Stimulated activated CD4-positive, alpha-beta T cell treated with anti-CD3 and anti-CD28 coated beads, Interleukin-4, amount 100 ng/mL, for 1 hour (primary cell): ENCODE results near the gene MYO16.
"Not testable (repeated sequence)": the region's sequence is repeated elsewhere in the genome, so short reads cannot be mapped to it uniquely, and the experiment has no call there.

Experiments used
- DNase-seq: peaks from one replicate; pipeline ENCODE4 v3.0.0-alpha.2; 2020

The MYO16 gene

GRCh38 chr13:108747843-108748242 lies 118.4 kb downstream of the MYO16 start:
- DNase-seq: no peak

GRCh38 chr13:108752276-108752675 lies 122.9 kb downstream of the MYO16 start:
- no peak for DNase-seq

- DNase-seq: no peak
Observed at GRCh38 chr13:108755083-108755482, 125.7 kb downstream of the MYO16 start.

- DNase-seq: no peak
Observed at GRCh38 chr13:108760129-108760528, 130.7 kb downstream of the MYO16 start.

- no peak for DNase-seq
Observed at GRCh38 chr13:108760541-108760940, 131.1 kb downstream of the MYO16 start.

GRCh38 chr13:108768035-108768434 lies 138.6 kb downstream of the MYO16 start:
- DNase-seq: no peak

- DNase-seq: no peak
Observed at GRCh38 chr13:108769213-108770070, 140.0 kb downstream of the MYO16 start.

GRCh38 chr13:108775597-108775996 lies 146.2 kb downstream of the MYO16 start:
- DNase-seq: no peak

- DNase-seq: no peak
Observed at GRCh38 chr13:108776650-108777049, 147.2 kb downstream of the MYO16 start.

GRCh38 chr13:108777421-108778420 lies 148.3 kb downstream of the MYO16 start:
- no peak for DNase-seq

GRCh38 chr13:108779308-108779707 lies 149.9 kb downstream of the MYO16 start:
- DNase-seq: no peak

- no peak for DNase-seq
Observed at GRCh38 chr13:108780706-108781105, 151.3 kb downstream of the MYO16 start.

- DNase-seq: no peak
Observed at GRCh38 chr13:108781312-108781711, 151.9 kb downstream of the MYO16 start.

- DNase-seq: not testable (repeated sequence)
Observed at GRCh38 chr13:108782480-108782879, 153.1 kb downstream of the MYO16 start.

- DNase-seq: no peak
Observed at GRCh38 chr13:108785844-108786243, 156.4 kb downstream of the MYO16 start.

GRCh38 chr13:108786456-108787200 lies 157.2 kb downstream of the MYO16 start:
- no peak for DNase-seq

- DNase-seq: no peak
Observed at GRCh38 chr13:108787700-108788414, 158.4 kb downstream of the MYO16 start.

- no peak for DNase-seq
Observed at GRCh38 chr13:108789476-108789875, 160.1 kb downstream of the MYO16 start.

GRCh38 chr13:108795841-108796240 lies 166.4 kb downstream of the MYO16 start:
- no peak for DNase-seq

GRCh38 chr13:108797354-108797753 lies 167.9 kb downstream of the MYO16 start:
- DNase-seq: no peak

GRCh38 chr13:108807841-108808240 lies 178.4 kb downstream of the MYO16 start:
- DNase-seq: no peak

- DNase-seq: no peak
Observed at GRCh38 chr13:108812165-108812564, 182.8 kb downstream of the MYO16 start.
